Astrocyte of the cerebellum (primary cell): ENCODE results near the gene KRTAP10-6.
"Not testable (repeated sequence)": the region's sequence is repeated elsewhere in the genome, so short reads cannot be mapped to it uniquely, and the experiment has no call there.

Source experiments
- DNase-seq: peaks from one replicate; pipeline ENCODE4 v3.0.0-alpha.2; 2011; ENCODE audit warnings: low read depth
- H3K4me3 ChIP-seq: 2 replicates; pipeline ENCODE4 v1.5.1; 2011; ENCODE audit warnings: mild to moderate bottlenecking, low read depth, low read length, moderate library complexity
- CTCF ChIP-seq: IDR thresholded peaks from 2 replicates; pipeline ENCODE4 v1.5.1; 2012; ENCODE audit warnings: low read length, low read depth, moderate library complexity, mild to moderate bottlenecking; ENCODE audit errors: missing control alignments
- in situ Hi-C: cut with HindIII; loops from 2 replicates; pipeline ENCODE4 v1.10.0; 2017; ENCODE audit warnings: low sequenced_read_pairs

KRTAP10-6 gene

GRCh38 chr21:44603109-44603875 is 11.0 kb upstream of the KRTAP10-6 start:
- no peak for DNase-seq
- in situ Hi-C loops: no loop called here
- no peak overlapping the region for H3K4me3 ChIP-seq

GRCh38 chr21:44602463-44602850 is 10.2 kb upstream of the KRTAP10-6 start:
- in situ Hi-C loops: no loop called here
- TF ChIP-seq CTCF: no peak
- H3K4me3 ChIP-seq: no peak overlapping the region
- no peak for DNase-seq

More at GRCh38 chr21:44603109-44603875, 11.0 kb upstream of the KRTAP10-6 start:
- no peak for TF ChIP-seq CTCF

GRCh38 chr21:44601596-44602462 is 9.5 kb upstream of the KRTAP10-6 start:
- TF ChIP-seq CTCF: no peak
- in situ Hi-C loops: no loop called here
- H3K4me3 ChIP-seq: no peak overlapping the region
- no peak for DNase-seq

- H3K4me3 ChIP-seq, in situ Hi-C loops: not testable (repeated sequence)
Measured at GRCh38 chr21:44601091-44601490, 8.8 kb upstream of the KRTAP10-6 start.

GRCh38 chr21:44600118-44600978 is 8.0 kb upstream of the KRTAP10-6 start, which contains the start of gene KRTAP10-7:
Gene KRTAP10-7, plus strand, starts transcription at chr21:44600597. Its CDS starts 25 bp downstream, at chr21:44600622.
- DNase-seq, in situ Hi-C loops, H3K4me3 ChIP-seq: not testable (repeated sequence)

More at GRCh38 chr21:44601091-44601490, 8.8 kb upstream of the KRTAP10-6 start:
- DNase-seq: not testable (repeated sequence)

GRCh38 chr21:44599264-44600029 is 7.1 kb upstream of the KRTAP10-6 start:
- no peak for TF ChIP-seq CTCF
- DNase-seq: no peak
- no peak overlapping the region for H3K4me3 ChIP-seq
- in situ Hi-C loops: no loop called here
